ENCODE results near the gene CRELD2. TPM values are rescaled to one million over a fixed set of nuclear protein-coding genes. Genes with fewer than 3 reads are reported as not detected.
A peak's percentile ranks its signal among the peaks of the same experiment; 100 is the strongest.

CRELD2 gene
- total and polyA plus RNA-seq, 2 of the 13 experiments (the other 11 are each of a cell fraction or from before 2014, with no cell fraction given) = 17.2 to 44.7 TPM

- TF ChIP-seq ETS1 (CRISPR knock-in tag; IDR thresholded peaks at IDR 0.05) (no peak), ZNF318 (CRISPR knock-in tag; IDR thresholded peaks at IDR 0.05) (no peak), DNMT1 (CRISPR knock-in tag; IDR thresholded peaks at IDR 0.05) (no peak), ZNF430 (CRISPR knock-in tag; IDR thresholded peaks at IDR 0.05) (peak; percentile 81), EP300 (IDR thresholded peaks at IDR 0.05; ENCODE audit: low read depth in 2 of 2, low read length in 2 of 2) (peak in 1 of 2 experiments; percentile 78; a peak in 2 of 4 replicates), EP300 (CRISPR knock-in tag; IDR thresholded peaks at IDR 0.05; ENCODE audit: borderline replicate concordance) (peak; percentile 75; the same call in 1 of the 2 replicates), RBM39 (IDR thresholded peaks at IDR 0.05; ENCODE audit: low read depth, low read length, poor library complexity, severe bottlenecking) (peak; percentile 50), FOSL2 (CRISPR knock-in tag; IDR thresholded peaks at IDR 0.05) (peak; percentile 97), GLI4 (CRISPR knock-in tag; IDR thresholded peaks at IDR 0.05; ENCODE audit: borderline replicate concordance) (no peak), ONECUT2 (CRISPR knock-in tag; IDR thresholded peaks at IDR 0.05) (no peak), KLF9 (CRISPR knock-in tag; IDR thresholded peaks at IDR 0.05; ENCODE audit: low read depth) (no peak), ZNF383 (CRISPR knock-in tag; IDR thresholded peaks at IDR 0.05; ENCODE audit: borderline replicate concordance) (no peak), RNF219 (CRISPR knock-in tag; IDR thresholded peaks at IDR 0.05) (no peak), ZNF331 (CRISPR knock-in tag; IDR thresholded peaks at IDR 0.05) (no peak), ELF3 (CRISPR knock-in tag; IDR thresholded peaks at IDR 0.05) (peak; percentile 61), NFE2L2 (IDR thresholded peaks at IDR 0.05; ENCODE audit: low read length) (peak; percentile 6; the same call in 1 of the 2 replicates), AGO1 (IDR thresholded peaks at IDR 0.05; ENCODE audit: low read depth, low read length, poor library complexity, severe bottlenecking) (no peak), ZFY (CRISPR knock-in tag; IDR thresholded peaks at IDR 0.05) (peak; percentile 66)
Measured at GRCh38 chr22:49936018-49936972, 17.9 kb downstream of the CRELD2 start (continued).

Data from HepG2 (cell line).